NB4 (cell line): ENCODE measurements around the gene PPP1R15A.

ENCODE experiments used
- CTCF ChIP-seq: IDR thresholded peaks from one replicate; pipeline ENCODE4 v1.5.1; 2012; ENCODE audit warnings: low read depth, low read length
- MYC ChIP-seq: IDR thresholded peaks from 2 replicates; pipeline ENCODE4 v1.6.1; 2011; ENCODE audit warnings: low read depth, low read length
- POLR2A ChIP-seq: IDR thresholded peaks from 2 replicates; pipeline ENCODE4 v1.6.1; 2011; ENCODE audit warnings: mild to moderate bottlenecking; ENCODE audit not compliant: insufficient read length; ENCODE audit errors: extremely low read depth

- TF ChIP-seq POLR2A = no peak
- TF ChIP-seq CTCF = no peak
- no peak for TF ChIP-seq MYC
Observed at GRCh38 chr19:48845384-48845783, 26.8 kb upstream of the PPP1R15A start.
